K562 (cell line): Measurements from ENCODE around the gene FAM98C. TPM values are rescaled to one million over a fixed set of nuclear protein-coding genes. Genes with fewer than 3 reads are reported as not detected.

Experiments
- ATF1 ChIP-seq, 2 experiments: fragments of 450-650 bp in 1 of 2; IDR thresholded peaks; 2 replicates each; pipeline ENCODE4 v1.6.1; 2016; ENCODE audit warnings: missing compliant biosample characterization in 1 of 2, missing genetic modification characterization in 1 of 2
- CAMTA2 ChIP-seq: fragments of 250-450 bp; sonication (Bioruptor Pico); conservative IDR thresholded peaks from 2 replicates; pipeline ENCODE4 v1.5.1; 2022
- FUS ChIP-seq: fragments of 200-400 bp; formaldehyde crosslinking; optimal IDR thresholded peaks from 2 replicates; pipeline ENCODE3; 2017; ENCODE audit warnings: low read depth, low read length
- GTF2A2 ChIP-seq: IDR thresholded peaks from 2 replicates; pipeline ENCODE4 v1.6.1; 2016; ENCODE audit warnings: mild to moderate bottlenecking, missing genetic modification characterization, missing compliant biosample characterization
- KDM1A ChIP-seq, 2 experiments: fragments of 450-650 bp; IDR thresholded peaks; 2 replicates each; pipeline ENCODE4 v1.6.1; 2016; ENCODE audit warnings: mild to moderate bottlenecking in 2 of 2
- KLF13 ChIP-seq: fragments of 450-650 bp; IDR thresholded peaks from 2 replicates; pipeline ENCODE4 v1.6.1; 2016; ENCODE audit warnings: missing genetic modification characterization, low read depth, mild to moderate bottlenecking, missing compliant biosample characterization, moderate library complexity, borderline replicate concordance
- MYNN ChIP-seq, 2 experiments: sonication (generic); formaldehyde crosslinking in 1 of 2; IDR thresholded peaks; 2 replicates each; pipeline versions ENCODE4 v1.5.0 to v1.6.1; 2016 to 2020; ENCODE audit warnings: antibody characterized with exemption in 1 of 2, missing genetic modification reagents in 1 of 2
- SAP30 ChIP-seq: fragments of 200-600 bp; sonication (generic); IDR thresholded peaks from 2 replicates; pipeline ENCODE4 v1.6.1; 2012; ENCODE audit warnings: borderline replicate concordance, low read depth, mild to moderate bottlenecking, moderate library complexity, low read length, control low read depth, inconsistent platforms; ENCODE audit not compliant: insufficient read depth, poor library complexity, severe bottlenecking
- SIRT6 ChIP-seq: IDR thresholded peaks from one replicate; pipeline ENCODE4 v1.6.1; 2012; ENCODE audit warnings: low read depth, mild to moderate bottlenecking, control low read depth, inconsistent platforms, low read length, moderate library complexity
- SMARCA5 ChIP-seq: fragments of 450-650 bp; IDR thresholded peaks from 2 replicates; pipeline ENCODE4 v1.6.1; 2016
- SRSF3 ChIP-seq: fragments of 200-400 bp; formaldehyde crosslinking; IDR thresholded peaks from 2 replicates; pipeline ENCODE4 v1.6.1; 2016; ENCODE audit warnings: mild to moderate bottlenecking, low read length, moderate library complexity; ENCODE audit not compliant: insufficient read depth
- TAF15 ChIP-seq: fragments of 200-400 bp; formaldehyde crosslinking; IDR thresholded peaks from 2 replicates; pipeline ENCODE4 v1.6.1; 2017; ENCODE audit warnings: mild to moderate bottlenecking, low read depth, low read length, moderate library complexity
- TFAP4 ChIP-seq: sonication (generic); formaldehyde crosslinking; IDR thresholded peaks from 2 replicates; pipeline ENCODE4 v1.8.0; 2022; ENCODE audit warnings: missing genetic modification reagents, mild to moderate bottlenecking, moderate library complexity, borderline replicate concordance
- TRIM24 ChIP-seq, 2 experiments: fragments of 450-650 bp; IDR thresholded peaks; 2 replicates each; pipeline ENCODE4 v1.6.1; 2016
- ZKSCAN8 ChIP-seq: fragments of 200-800 bp; sonication (Bioruptor generic); IDR thresholded peaks from 2 replicates; pipeline ENCODE4 v1.6.1; 2016; ENCODE audit warnings: missing genetic modification characterization, missing compliant biosample characterization
- ZMIZ1 ChIP-seq, 2 experiments: fragments of 150-350 bp in 1 of 2; IDR thresholded peaks; 2 replicates each; pipeline ENCODE4 v1.6.1; 2012 to 2016; ENCODE audit warnings: low read depth in 2 of 2, low read length in 2 of 2, mild to moderate bottlenecking in 1 of 2, moderate library complexity in 1 of 2
- ZNF12 ChIP-seq: sonication (generic); formaldehyde crosslinking; IDR thresholded peaks from 2 replicates; pipeline ENCODE4 v1.4.0; 2020; ENCODE audit warnings: mild to moderate bottlenecking, missing genetic modification reagents
- ZNF695 ChIP-seq: fragments of 450-650 bp; formaldehyde crosslinking; IDR thresholded peaks from 2 replicates; pipeline ENCODE4 v1.4.0; 2020; ENCODE audit warnings: mild to moderate bottlenecking, moderate library complexity
- polyA plus RNA-seq, 8 experiments: library from polyadenylated mRNA; depleted of rRNA in 4 of 8; stranded (reverse) in 5 of 8; unstranded in 3 of 8; fragments of >200 nt; fragmentation: Nextera tagmentation in 2 of 8; fragmentation: Illumina TruSeq in 1 of 8; extraction: Ambion mirVana in 2 of 8; extraction: Trizol in 1 of 8; gene quantifications; 2 replicates each; pipeline versions ENCODE4 v1.2.1 to v1.2.3, GENCODE V29; 2011 to 2014; ENCODE audit warnings: inconsistent platforms in 1 of 8, missing spikeins in 1 of 8
- total RNA-seq, 7 experiments: library from RNA; depleted of rRNA in 6 of 7; stranded (reverse); fragments of >200 nt in 6 of 7; fragmentation: Illumina TruSeq in 2 of 7; extraction: Trizol in 2 of 7; gene quantifications; 2 replicates each; pipeline versions ENCODE4 v1.2.1 to v1.2.3, GENCODE V29; 2011 to 2021; ENCODE audit warnings: low replicate concordance in 1 of 7
- TF ChIP-seq, protein P1 (sequence below): fragments of 250-450 bp; sonication (Bioruptor Pico); IDR thresholded peaks from 2 replicates; pipeline ENCODE4 v1.9.0; 2021; ENCODE audit warnings: mild to moderate bottlenecking, inconsistent platforms

Gene FAM98C
- total and polyA plus RNA-seq, 9 of the 15 experiments (the other 6 are each of a cell fraction or from before 2014, with no cell fraction given), result 1.7 to 43.8 (median 13.7) TPM

DNA sequence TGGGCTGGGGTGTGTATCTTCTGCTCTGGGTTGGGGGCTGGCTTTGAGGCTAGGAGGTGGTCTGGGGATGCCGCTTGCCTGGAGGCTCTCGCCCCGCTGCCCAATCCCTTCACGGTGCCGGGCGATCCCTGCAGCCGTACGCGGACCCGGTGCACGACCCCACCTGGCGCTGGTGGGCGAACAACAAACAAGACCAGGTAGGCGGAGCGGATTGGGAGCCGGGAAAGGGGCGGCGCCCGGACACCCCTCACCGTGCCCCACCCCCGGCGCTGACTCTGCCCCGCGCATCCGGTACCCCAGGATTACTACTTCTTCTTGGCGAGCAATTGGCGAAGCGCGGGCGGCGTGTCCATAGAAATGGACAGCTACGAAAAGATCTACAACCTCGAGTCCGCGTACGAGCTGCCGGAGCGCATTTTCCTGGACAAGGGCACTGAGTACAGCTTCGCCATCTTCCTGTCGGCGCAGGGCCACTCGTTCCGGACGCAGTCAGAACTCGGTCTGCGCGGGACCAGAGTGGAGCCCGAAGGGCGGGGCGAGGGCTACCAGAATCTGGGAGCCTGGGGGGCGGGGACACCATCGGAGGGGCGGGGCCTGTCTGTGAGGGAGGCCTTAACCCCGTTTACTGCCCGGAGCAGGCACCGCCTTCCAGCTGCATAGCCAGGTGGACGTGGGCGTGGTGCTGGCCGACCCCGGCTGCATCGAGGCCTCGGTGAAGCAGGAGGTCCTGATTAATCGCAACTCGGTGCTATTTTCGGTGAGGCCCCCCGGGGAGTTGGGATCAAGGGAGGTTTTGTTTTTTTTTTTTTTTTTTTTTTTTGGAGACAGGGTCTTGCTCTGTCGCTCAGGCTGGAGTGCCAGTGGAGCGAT, 40.6 kb upstream of the FAM98C start (continued):
- TF ChIP-seq FUS, result no peak
- TF ChIP-seq SRSF3, result no peak
- TF ChIP-seq, protein P1, sequence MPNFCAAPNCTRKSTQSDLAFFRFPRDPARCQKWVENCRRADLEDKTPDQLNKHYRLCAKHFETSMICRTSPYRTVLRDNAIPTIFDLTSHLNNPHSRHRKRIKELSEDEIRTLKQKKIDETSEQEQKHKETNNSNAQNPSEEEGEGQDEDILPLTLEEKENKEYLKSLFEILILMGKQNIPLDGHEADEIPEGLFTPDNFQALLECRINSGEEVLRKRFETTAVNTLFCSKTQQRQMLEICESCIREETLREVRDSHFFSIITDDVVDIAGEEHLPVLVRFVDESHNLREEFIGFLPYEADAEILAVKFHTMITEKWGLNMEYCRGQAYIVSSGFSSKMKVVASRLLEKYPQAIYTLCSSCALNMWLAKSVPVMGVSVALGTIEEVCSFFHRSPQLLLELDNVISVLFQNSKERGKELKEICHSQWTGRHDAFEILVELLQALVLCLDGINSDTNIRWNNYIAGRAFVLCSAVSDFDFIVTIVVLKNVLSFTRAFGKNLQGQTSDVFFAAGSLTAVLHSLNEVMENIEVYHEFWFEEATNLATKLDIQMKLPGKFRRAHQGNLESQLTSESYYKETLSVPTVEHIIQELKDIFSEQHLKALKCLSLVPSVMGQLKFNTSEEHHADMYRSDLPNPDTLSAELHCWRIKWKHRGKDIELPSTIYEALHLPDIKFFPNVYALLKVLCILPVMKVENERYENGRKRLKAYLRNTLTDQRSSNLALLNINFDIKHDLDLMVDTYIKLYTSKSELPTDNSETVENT, result no peak
- no peak for TF ChIP-seq MYNN (IDR thresholded peaks at IDR 0.05)
- TF ChIP-seq MYNN (CRISPR knock-in tag; IDR thresholded peaks at IDR 0.05), result no peak
- TF ChIP-seq KDM1A (IDR thresholded peaks at IDR 0.05), result no peak
- 0 out of 2 replicates have a peak, but pooled peaks have one; percentile 20 for TF ChIP-seq KLF13 (tag)
- no peak for TF ChIP-seq CAMTA2 (CRISPR knock-in tag)
- TF ChIP-seq ZNF695 (CRISPR knock-in tag), result no peak
- TF ChIP-seq TRIM24 (IDR thresholded peaks at IDR 0.05), result 0 out of 4 replicates have a peak, but pooled peaks of 1 of the 2 experiments have one; percentile 12
- no peak for TF ChIP-seq ATF1 (CRISPR knock-in tag; IDR thresholded peaks at IDR 0.05)
- TF ChIP-seq ATF1 (tag; IDR thresholded peaks at IDR 0.05), result peak; percentile 26; the same call in 1 of the 2 replicates
- no peak for TF ChIP-seq SIRT6
- peak; percentile 78 for TF ChIP-seq TFAP4 (CRISPR knock-in tag)
- no peak for TF ChIP-seq SMARCA5
- no peak for TF ChIP-seq GTF2A2
- TF ChIP-seq ZKSCAN8 (CRISPR knock-in tag), result no peak
- TF ChIP-seq TAF15, result no peak
- 0 out of 4 replicates have a peak, but pooled peaks of 1 of the 2 experiments have one; percentile 11 for TF ChIP-seq ZMIZ1 (IDR thresholded peaks at IDR 0.05; ENCODE audit: low read depth in 2 of 2, low read length in 2 of 2)
- peak; percentile 54 for TF ChIP-seq SAP30
- no peak for TF ChIP-seq ZNF12 (CRISPR knock-in tag)
